Endometrial microvascular endothelial cells (primary cell): ENCODE measurements around the gene BBLN. TPM values are rescaled to one million over a fixed set of nuclear protein-coding genes. Genes with fewer than 3 reads are reported as not detected.
"Not testable (repeated sequence)": the region's sequence is repeated elsewhere in the genome, so short reads cannot be mapped to it uniquely, and the experiment has no call there.

Experiments used
- in situ Hi-C: cut with HindIII; loops from 2 replicates; pipeline ENCODE4 v1.10.0; 2017; ENCODE audit warnings: low sequenced_read_pairs, low pct_unique_long_range_greater_than_20kb; ENCODE audit errors: inconsistent ontology term
- total RNA-seq: library from RNA; depleted of rRNA; stranded (reverse); fragments of >200 nt; gene quantifications from one replicate; pipeline ENCODE4 v1.2.3, GENCODE V29; 2015; ENCODE audit errors: inconsistent ontology term

The BBLN gene
- total RNA-seq, 1 donor from 2014 or later: 151 TPM

DNA sequence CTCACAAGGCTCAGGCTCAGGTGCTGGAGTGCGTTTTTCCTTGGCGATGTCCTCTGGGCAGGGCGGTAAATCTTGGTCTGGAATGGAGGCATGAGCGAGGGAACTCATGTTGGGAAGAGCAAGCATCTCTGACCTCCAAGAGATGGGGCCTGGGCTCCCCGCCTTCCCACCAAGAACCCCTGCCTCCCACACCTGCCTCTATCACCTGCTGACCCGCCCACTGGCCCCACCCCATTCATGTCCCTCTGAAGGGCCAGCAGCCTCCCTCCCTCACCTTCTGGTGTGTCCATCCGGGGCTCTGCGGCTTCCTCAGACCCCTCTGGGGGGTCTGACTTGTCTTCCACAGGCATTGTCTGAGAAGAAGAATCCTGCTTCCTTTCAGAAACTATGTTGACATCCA, 20.4 kb downstream of the BBLN start:
- in situ Hi-C loops: no loop called here

DNA sequence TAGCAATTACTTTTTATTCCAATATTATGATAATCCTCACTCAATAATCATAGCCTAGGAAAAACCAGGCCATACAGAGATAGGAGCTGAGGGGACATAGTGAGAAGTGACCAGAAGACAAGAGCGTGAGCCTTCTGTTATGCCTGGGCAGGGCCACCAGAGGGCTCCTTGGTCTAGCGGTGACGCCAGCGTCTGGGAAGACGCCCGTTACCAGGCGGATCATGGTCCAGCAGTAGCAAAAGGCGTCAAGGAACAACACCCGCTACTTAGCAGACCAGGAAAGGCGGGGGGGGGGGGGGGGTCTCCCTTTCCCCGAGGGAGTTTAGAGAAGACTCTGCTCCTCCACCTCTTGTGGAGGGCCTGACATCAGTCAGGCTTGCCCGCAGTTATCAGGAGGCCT, 21.4 kb downstream of the BBLN start:
- in situ Hi-C loops: not testable (repeated sequence)

DNA sequence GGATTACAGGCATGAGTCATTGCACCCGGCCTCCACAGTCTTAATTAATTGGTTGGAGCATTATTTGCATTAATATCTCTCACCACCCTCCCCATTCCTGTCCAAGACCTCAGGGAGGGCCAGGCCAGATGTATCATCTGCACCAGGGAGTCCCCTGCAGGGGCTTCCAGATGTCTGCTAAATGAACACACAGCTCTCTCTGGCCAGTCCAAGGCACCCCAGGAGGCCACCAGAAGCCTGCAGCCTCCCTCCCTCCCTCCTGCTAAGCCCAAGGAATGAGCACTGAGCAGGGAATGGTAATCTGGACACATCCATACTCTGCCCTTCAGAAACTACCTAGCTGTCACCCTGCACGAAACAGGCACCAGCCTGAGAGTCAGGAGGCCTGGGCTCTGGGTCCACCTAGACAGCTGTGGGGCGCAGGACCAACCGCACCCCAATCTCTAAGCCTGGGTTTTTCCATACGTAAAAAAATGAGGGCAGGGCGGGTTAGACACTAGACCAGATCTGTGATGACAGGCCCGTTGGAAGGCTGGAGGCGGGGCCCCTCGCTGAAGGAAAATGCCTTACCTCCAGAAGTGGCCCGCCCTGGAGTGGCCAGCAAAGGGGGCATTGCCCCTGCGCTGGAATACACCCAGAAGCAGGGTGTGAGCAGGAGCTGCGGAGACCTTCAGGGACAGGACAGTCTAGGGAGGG, 23.0 kb downstream of the BBLN start:
- in situ Hi-C loops: no loop called here

DNA sequence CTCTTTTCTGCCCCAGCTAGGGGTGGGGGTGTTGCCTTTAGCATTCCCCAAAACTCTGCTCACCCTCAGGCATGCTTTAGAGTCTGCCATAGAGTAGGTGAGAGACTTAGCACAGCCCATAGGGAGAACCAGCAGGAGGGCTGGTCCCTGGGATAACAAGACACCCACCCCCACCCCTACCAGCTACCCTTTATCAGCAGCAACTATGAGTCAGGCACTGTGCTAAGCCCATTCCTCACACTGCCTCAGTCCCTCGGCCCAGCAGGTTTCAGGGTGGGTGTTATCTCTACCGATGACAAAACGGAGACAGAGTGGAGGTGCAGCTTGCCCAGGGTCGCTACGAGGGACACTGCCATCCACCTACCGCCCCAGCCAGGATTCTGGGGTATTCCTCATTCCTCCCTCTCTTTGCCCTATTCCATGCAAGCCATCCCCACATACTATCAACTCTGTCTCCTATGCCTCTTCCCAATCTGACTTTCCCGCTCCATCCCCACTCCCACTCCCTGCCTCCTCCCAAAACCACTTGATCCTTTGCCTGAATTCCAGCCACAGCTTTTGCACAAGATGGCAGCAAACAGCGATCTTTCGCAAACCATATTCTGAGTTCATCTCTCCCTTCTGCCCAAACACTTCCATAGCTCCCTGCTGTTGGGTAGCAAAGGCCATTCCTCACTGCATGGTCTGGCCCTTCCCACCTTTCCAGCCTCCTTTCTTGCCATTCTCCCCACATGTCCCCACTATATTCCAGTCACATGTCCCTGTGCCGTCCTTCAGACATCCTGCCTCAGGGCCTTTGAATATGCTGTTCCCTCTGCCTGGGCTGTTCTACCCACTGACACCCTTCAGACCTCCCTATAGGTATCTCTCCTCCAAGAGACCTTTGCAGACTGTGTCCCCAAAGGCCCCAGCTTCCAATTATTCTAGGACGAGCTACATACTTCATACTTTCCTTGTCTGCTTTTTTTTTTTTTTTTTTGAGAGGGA, 26.2 kb downstream of the BBLN start:
- in situ Hi-C loops: no loop called here

DNA sequence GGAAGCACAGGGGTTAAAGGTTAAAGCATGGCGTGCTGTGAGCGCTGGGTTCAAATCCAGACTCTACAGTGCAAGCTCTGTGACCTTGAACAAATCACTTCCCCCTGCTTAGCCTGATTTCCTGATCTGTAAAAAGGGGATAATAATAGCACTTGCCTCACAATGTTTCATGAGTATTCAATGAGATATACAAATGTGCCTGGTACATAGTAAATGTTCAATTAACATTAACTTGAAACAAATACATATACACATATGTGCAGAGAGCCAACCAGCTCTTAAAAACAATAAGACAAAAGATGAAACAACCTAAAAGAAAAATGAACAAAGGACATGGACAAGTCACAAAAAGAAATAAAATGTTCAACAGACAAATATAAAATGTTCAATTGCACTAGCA, 27.3 kb downstream of the BBLN start:
- in situ Hi-C loops: no loop called here

DNA sequence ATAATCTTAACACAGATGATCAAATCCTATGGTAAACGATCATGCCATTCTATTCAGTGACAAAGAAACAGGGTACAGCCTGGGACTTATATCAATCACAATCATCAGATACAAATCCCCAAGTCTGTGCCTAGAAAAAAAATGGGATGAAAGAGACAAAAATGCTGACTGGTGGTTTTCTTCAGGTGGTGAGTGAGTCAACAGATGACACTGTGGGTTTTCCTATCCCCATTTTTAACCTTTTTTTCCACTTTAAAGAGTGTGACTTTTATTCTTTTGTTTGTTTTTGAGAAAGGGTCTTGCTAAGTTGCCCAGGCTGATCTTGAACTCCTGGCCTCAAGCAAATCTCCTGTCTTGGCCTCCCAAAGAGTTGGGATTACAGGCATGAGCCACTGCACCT, 28.1 kb downstream of the BBLN start:
- in situ Hi-C loops: no loop called here

DNA sequence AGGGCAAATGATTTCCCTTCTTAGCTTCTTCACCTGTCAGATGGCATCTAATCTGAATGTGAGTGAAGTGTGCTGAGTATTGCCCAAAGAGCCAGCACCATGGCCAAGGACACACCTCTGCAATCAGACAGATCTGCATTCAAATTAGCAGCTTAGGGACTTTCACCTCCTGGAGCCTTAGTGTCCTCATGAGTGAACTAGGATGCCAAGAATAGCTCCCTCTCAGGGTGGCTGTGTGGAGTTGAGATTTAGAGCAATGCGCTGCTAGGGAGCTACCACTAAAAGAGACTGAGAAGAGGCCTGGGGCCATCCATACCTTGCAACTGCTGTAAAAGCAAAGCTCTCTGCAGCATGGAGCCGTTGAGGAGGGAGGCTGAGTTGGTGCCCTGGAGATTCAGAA, 29.9 kb downstream of the BBLN start:
- in situ Hi-C loops: no loop called here

DNA sequence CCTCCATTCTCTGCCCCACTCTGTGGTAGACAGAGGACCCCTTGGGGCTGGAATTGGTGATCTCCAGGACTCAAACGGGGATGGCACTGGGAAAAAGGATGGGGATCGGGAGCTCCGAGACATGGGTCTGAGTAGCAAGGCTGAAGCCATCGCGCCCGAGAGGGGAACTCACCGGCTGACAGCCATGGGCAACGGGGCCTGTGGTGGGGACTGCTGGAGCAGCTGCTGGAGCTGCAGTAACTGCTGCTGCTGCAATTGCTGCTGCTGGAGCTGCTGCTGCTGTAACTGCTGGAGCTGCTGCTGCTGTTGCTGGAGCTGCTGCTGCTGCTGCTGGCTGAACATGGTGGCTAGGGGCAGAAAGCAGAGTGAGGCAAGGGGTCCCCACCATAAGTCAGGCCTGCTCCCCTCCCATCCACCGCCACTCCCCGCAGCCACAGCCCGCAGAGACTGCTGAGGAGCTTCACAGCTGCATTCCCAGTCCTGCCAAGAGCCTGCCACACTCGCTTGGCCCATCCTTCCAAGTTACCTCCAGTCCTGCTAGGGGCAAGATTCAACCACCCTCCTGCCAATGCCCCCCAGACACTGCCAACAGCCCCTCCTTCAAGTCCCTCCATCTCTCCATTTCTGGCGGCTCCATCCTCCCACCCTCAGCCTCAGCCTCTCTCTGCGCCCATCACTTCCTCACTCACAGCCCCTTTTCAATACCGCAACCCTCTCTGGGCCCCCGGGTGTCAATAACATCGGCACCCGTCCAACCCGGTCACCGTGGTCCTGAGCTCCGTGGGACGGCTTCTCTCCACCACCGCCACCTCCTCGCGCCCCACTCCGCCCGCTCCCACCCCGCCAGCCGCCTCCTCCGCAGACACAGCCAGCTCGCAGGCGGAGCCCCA, 30.7 kb downstream of the BBLN start:
- in situ Hi-C loops: no loop called here

DNA sequence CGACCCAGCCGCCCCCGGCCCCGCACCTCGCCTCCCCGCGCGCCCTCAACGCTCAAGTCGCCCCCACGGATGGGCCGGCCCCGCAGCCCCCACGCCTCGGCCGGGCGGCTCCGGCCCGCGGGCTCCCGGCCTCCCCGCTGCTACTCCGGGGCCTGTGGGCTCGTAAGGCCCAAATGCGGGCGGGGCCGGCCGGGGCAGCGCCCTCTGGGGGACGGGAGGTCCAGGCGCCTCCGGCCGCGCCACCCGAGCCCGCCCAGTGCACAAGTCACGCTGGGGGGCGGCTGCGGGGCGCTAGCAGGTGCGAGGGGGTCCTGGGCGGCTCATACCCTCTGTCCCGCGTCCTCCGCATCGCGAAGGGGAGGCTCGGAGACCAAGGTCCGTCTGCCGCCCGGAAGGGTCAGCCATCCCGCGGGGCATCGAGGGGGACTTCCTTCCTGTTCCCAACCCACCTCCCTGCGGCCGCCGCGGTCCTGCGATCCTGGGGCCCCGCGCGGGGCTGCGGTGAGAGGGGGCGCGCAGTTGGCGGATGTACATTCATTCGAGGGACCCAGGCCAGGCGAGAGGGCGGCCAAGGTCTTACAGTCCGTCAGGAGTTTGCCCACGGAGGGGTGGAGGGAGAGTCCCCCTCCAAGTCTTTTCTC, 31.5 kb downstream of the BBLN start, which contains the start of gene CIZ1:
Gene CIZ1, minus strand, starts transcription at position 167 of the 641 bp plus-strand sequence. CDS start 715 bp downstream, outside the sequence.
- in situ Hi-C loops: no loop called here

DNA sequence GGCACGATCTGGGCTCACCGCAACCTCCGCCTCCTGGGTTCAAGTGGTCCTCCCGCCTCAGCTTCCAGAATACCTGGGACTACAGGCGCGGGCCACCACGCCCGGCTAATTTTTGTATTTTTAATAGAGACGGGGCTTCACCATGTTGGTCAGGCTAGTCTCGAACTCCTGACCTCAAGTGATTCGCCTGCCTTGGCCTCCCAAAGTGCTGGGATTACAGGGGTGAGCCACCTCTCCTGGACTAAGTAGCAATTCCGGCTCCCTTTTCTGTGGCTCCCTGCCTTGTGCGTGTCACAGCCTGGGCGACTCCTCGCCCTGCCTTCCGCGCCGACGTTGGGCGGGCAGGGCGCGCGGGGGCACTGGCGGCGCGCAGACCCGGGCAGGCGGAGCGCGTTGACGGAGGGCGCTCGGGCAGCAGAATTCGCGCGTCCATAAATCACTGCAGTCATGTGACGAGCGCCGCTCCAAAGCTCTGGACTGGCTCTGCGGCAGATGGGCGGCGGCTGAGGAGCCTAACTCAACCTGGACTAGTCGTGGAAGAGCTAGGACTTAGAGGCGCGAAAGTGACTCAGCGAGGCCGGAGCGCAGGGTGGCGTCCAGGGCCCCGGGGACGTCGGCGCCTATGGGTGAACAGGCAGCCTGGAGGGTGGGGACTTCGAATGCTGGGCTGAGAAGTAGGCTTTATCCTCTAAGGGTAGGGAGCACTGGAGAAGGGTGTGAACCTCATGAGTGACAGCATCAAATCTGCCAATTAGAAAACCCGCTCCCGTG, 32.7 kb downstream of the BBLN start:
- in situ Hi-C loops: no loop called here

DNA sequence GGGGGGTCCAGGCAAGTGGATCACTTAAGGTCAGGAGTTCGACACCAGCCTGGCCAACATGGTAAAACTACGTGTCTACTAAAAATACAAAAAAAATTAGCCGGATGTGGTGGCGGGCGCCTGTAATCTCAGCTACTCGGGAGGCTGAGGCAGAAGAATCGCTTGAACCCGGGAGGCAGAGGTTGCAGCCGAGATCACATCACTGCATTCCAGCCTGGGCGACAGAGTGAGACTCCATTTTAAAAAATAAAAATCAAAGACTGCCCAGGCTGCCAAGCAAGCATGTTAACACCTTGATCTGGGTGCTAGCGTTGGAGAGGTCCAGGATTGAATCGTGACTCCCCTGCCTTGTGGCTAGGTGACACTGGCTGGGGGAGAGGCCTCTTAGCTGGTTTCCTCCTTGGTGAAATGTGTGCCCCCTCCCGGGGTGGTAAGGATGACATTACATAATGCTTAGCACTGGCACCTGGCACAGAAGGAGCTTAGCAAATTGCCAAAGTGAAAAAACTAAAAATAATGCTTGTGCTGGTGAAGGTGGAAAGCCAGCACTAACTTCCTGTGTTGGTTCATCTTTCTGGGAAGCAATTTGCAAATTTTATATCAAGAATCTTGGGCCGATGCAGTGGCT, 33.5 kb downstream of the BBLN start:
- in situ Hi-C loops: no loop called here

DNA sequence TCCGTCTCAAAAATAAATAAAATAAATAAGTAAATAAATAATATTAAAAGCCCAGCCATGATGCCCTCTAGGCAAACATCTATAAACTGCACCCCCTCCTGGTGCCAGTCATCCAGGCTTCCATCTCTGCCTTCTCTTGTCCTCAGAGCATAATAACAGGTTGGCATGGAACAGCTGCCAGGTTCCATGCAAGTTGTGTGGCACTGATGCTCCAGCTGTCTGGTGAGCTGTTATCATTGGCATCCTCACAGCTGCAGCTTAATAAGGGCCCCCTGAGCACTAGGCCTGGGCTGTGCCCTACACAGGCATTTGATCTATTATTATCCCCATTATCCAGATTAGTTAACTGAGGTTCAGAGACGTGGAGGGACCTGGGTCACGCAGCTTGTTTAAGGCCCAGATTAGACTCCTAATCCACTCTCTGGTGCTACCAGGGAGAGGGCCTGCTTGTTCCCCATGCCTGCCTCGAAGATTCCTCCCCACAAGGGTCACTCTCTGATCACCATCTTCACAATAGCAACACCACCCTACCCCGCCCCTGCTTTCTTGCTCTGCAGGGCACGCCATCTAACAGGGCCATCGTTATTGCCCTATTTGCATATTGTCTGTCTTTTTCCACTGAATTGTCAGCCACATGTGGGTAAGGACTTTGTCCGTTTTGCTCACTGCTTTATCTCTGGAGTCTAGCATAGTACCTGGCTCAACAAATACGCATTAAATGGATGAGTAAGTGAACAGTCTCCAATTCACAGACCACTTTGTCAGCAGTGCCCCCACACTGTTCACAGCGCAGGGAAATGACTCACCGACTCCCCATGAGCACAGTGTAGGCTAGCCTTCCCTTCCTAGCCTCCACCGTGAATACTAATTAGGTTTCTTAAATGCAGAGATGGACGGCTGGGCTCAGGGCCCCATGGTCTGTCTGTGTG, 41.6 kb downstream of the BBLN start:
- in situ Hi-C loops: no loop called here

DNA sequence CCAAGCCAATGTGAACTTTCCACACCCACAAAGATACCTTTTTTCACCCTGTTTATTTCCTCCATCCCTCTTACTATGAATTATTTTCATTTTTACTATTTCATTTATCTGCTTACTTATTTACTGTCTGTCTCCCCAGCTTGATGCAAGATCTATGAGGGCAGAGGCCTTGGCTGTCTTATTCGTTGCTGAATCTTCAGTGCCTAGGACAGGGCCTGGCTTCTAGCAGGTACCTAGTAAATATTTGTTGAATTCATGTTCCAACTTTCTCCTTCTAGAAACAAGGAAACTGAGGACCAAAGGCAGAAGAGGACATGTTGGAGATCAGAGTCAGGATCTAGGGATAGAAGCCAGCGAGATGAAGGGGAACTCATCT, 42.6 kb downstream of the BBLN start:
- in situ Hi-C loops: no loop called here

DNA sequence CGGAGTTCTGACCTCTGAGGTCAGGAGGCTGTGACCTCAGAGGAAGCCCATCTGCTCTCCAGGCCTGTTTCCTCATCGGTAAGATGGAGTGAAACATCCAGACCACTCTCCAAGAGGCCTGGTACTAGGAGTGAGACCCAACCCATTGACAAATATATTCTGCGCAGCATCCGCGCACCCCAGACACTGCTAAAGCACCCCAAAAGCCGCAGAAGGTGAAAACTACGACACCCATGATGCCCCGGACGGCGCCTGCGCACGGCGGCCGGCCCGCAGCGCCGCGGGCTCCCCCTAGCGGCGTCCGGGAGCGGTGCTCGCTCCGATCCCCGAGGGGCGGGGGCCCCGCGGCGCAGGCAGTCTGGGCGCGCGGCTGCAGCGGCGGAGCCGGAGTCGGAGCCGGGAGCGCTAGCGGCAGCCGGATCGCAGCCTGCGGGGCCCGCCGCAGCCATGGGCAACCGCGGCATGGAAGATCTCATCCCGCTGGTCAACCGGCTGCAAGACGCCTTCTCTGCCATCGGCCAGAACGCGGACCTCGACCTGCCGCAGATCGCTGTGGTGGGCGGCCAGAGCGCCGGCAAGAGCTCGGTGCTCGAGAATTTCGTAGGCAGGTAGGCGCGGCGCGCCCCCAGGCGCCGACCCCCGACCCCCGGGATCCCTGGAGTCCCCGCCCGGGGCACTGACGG, 43.1 kb downstream of the BBLN start, which contains the start of gene DNM1:
Gene DNM1, plus strand, starts transcription at position 356 of the 683 bp plus-strand sequence. Its CDS starts 92 bp downstream, at position 448.
- in situ Hi-C loops: no loop called here

DNA sequence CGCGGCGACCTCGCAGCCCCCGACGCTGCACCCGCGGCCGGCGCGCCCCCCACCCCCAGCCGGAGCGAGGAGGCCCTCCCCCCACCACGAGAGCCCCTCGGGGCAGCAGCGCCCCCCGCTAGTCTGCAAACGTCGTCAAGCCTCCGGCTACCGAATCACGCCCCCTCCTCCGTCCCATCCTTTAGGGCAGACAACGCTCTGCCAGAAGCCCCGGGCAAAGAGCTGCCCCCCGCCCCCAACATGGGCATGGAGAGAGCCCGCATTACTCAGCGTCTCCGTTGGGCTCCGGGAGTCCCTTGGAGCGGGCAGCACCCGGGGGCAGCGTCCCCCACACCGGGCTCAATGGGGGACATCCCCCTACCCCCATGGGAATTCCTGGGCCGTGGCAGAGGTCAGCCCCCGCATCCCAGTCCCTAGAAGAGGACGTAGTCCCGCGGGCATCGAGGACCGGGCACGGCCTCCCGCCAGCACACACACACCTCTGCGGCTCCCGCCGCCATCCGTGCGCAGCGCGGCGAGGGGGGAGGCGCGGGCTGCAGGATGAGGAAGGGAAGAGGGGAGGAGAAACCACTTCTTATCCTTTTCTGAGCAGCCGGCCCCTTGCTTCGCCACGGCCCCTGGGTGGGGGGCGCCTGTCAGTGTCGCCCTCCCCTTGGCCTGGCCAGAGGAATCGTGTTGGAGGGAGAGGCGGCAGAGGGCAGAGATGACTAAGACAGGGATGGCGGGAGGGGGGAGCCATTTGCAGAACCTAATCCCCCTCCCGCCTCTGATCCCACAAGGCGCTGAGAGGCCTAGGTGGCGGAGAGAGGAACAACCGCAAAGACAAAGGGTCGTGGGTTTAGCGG, 43.9 kb downstream of the BBLN start:
- in situ Hi-C loops: no loop called here
